BJ (cell line): Measurements from ENCODE around the gene MYBPC1. TPM values are rescaled to one million over a fixed set of nuclear protein-coding genes. Genes with fewer than 3 reads are reported as not detected.

Experiments used
- CTCF ChIA-PET: fragments of 350-600 bp; formaldehyde crosslinking; extraction: SDS; loops from one replicate; lab custom pipeline; 2021; ENCODE audit warnings: antibody characterized with exemption, inconsistent platforms; lab: Yijun Ruan, JAX
- POLR2A ChIA-PET: fragments of 300-600 bp; sonication (Branson Sonifier 250); formaldehyde crosslinking; extraction: SDS; loops from one replicate; lab custom pipeline; 2021; ENCODE audit warnings: antibody characterized with exemption; lab: Charles Lee
- DNase-seq: peaks from one replicate; pipeline ENCODE4 v3.0.0-alpha.2; 2011; ENCODE audit warnings: low read depth
- H3K27me3 ChIP-seq: 2 replicates; pipeline ENCODE4 v1.6.0; 2011; ENCODE audit warnings: low read length; ENCODE audit not compliant: control insufficient read depth, insufficient read depth
- H3K36me3 ChIP-seq: 2 replicates; pipeline ENCODE4 v1.5.1; 2011; ENCODE audit warnings: low read length; ENCODE audit not compliant: control insufficient read depth, insufficient read depth
- H3K4me3 ChIP-seq: 2 replicates; pipeline ENCODE4 v1.5.1; 2011; ENCODE audit warnings: low read depth, mild to moderate bottlenecking, control low read depth, low read length
- CTCF ChIP-seq: IDR thresholded peaks from 2 replicates; pipeline ENCODE4 v1.5.1; 2011; ENCODE audit warnings: low read depth, mild to moderate bottlenecking, control low read depth, inconsistent platforms, low read length, moderate library complexity; ENCODE audit not compliant: insufficient read depth
- polyA plus RNA-seq: library from polyadenylated mRNA; depleted of rRNA; stranded (reverse); fragments of >200 nt; gene quantifications from 2 replicates; pipeline ENCODE4 v1.2.3, GENCODE V29; 2011

The MYBPC1 gene
- polyA plus RNA-seq, 1 experiment: not detected

GRCh38 chr12:101703487-101703886 lies 108.7 kb downstream of the MYBPC1 start:
- ChIA-PET CTCF (interaction anchor here (0.7 kb wide), 1 partner anchor 250 kb away, joined by 3 read pairs; no protein-coding TSS in a partner anchor), POLR2A (no interaction called here)
- Histone ChIP-seq H3K4me3 (no peak overlapping the region), H3K36me3 (no peaks in the 10 kb centered on the region), H3K27me3 (no peaks in the 10 kb centered on the region)
- no peak for TF ChIP-seq CTCF
- DNase-seq: no peak

- H3K4me3 ChIP-seq: no peak overlapping the region
- no peaks in the 10 kb centered on the region for H3K27me3 ChIP-seq
- no peaks in the 10 kb centered on the region for H3K36me3 ChIP-seq
- CTCF ChIA-PET: no interaction called here
- no peak for DNase-seq
- POLR2A ChIA-PET: no interaction called here
- TF ChIP-seq CTCF: no peak
Measured at GRCh38 chr12:101706403-101706802, 111.6 kb downstream of the MYBPC1 start.

GRCh38 chr12:101707131-101707782 lies 112.5 kb downstream of the MYBPC1 start:
- CTCF ChIA-PET: no interaction called here
- Histone ChIP-seq H3K4me3 (no peak overlapping the region), H3K36me3 (no peaks in the 10 kb centered on the region), H3K27me3 (no peaks in the 10 kb centered on the region)
- no peak for DNase-seq
- TF ChIP-seq CTCF: no peak
- POLR2A ChIA-PET: no interaction called here

DNA sequence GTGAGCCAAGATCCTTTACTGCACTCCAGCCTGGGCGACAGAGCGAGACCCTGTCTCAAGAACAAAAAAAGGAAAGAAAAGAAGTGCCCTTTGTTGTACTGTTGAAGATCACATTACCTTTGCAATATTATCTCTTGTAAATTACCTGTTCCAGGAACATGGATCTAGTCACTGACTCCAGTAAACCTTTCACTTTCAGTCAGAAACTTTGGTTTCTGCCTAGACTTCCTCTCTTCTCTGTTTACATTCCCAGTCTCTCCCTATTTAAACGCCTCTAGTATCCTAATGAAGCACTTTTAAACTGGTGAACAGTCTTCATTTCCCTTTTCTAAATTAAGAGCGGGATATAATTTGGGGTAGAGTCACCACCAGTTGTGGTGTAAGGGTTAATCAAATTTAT lies 115.5 kb downstream of the MYBPC1 start:
- ChIA-PET POLR2A (interaction anchor here (0.6 kb wide), 1 partner anchor 19 kb away, joined by 3 read pairs; no protein-coding TSS in a partner anchor), CTCF (no interaction called here)
- no peak for TF ChIP-seq CTCF
- no peaks in the 10 kb centered on the region for H3K36me3 ChIP-seq
- no peaks in the 10 kb centered on the region for H3K27me3 ChIP-seq
- H3K4me3 ChIP-seq: no peak overlapping the region
- no peak for DNase-seq

GRCh38 chr12:101713059-101713682 lies 118.4 kb downstream of the MYBPC1 start:
- H3K36me3 ChIP-seq: no peaks in the 10 kb centered on the region
- no peaks in the 10 kb centered on the region for H3K27me3 ChIP-seq
- no peak for TF ChIP-seq CTCF
- DNase-seq: no peak
- POLR2A ChIA-PET: no interaction called here
- CTCF ChIA-PET: no interaction called here
- no peak overlapping the region for H3K4me3 ChIP-seq
